ENCODE results near the gene SRGAP3.

SRGAP3 gene

GRCh38 chr3:9247361-9247940 lies 2.0 kb downstream of the SRGAP3 start:
- no peak overlapping the region for H3K4me3 ChIP-seq (replicated peaks; ENCODE audit: low read depth, low read length)

DNA sequence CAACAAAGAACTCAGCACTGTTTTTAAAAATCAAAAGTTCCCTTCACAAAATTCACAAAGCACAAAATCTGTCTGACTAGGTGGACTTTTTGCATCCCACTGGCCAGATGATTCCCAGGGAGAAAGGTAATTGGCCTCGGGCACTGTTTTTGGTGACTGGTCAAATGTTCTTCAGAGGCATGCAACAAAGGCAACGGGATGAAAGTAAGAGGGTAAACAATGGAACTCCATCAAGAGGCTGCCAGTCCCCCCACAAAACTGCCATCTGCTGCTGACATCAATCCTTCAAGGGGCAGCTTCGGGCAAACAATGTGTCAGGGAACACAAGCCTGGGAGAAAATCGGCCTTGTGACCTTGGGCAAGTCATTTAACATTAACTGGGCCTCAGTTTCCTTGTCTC lies 3.3 kb downstream of the SRGAP3 start:
- TF ChIP-seq CTCF (IDR thresholded peaks at IDR 0.05; ENCODE audit: low read length, missing control alignments): no peak
- H3K4me3 ChIP-seq (replicated peaks; ENCODE audit: low read depth, low read length): no peak overlapping the region
- DNase-seq (ENCODE audit: low read depth): no peak

More at GRCh38 chr3:9247361-9247940, 2.0 kb downstream of the SRGAP3 start:
- DNase-seq (ENCODE audit: low read depth): no peak
- no peak for TF ChIP-seq CTCF (IDR thresholded peaks at IDR 0.05; ENCODE audit: low read length, missing control alignments)

DNA sequence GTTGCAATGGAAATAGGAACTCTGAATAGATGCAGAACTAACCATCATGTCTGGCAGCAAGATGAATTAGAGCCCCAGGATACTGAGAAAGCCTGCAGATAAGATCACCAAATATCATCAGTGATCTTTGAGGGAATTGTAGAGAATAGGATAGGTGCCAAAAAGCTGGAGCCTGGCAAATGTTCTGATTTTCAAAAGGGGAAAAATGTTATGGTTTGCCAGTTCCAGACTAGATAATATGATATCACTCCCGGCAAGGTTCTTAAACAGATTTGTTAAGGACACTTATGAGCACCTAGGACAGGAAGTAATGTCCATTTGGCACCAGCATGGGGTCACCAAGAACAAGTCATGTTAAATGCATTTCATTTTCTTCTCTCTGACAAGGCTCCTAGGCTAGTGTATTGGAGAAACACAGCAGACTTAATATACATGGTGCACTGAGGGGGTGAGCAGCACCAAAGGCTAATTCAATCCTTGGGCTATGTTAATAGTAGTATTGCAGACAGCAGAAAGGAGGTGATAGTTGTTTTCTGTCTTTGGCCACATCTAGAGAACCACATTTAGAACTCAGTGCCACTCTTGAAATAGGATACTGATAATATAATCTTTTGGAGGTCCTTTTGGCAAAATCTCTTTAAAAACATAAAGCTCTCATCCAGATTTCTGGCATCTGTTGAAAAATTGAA lies 4.8 kb downstream of the SRGAP3 start:
- DNase-seq (ENCODE audit: low read depth): no peak
- TF ChIP-seq CTCF (IDR thresholded peaks at IDR 0.05; ENCODE audit: low read length, missing control alignments): no peak
- no peak overlapping the region for H3K4me3 ChIP-seq (replicated peaks; ENCODE audit: low read depth, low read length)

GRCh38 chr3:9241956-9242355 lies 7.5 kb downstream of the SRGAP3 start:
- TF ChIP-seq CTCF (IDR thresholded peaks at IDR 0.05; ENCODE audit: low read length, missing control alignments): no peak
- no peak overlapping the region for H3K4me3 ChIP-seq (replicated peaks; ENCODE audit: low read depth, low read length)
- DNase-seq (ENCODE audit: low read depth): no peak

DNA sequence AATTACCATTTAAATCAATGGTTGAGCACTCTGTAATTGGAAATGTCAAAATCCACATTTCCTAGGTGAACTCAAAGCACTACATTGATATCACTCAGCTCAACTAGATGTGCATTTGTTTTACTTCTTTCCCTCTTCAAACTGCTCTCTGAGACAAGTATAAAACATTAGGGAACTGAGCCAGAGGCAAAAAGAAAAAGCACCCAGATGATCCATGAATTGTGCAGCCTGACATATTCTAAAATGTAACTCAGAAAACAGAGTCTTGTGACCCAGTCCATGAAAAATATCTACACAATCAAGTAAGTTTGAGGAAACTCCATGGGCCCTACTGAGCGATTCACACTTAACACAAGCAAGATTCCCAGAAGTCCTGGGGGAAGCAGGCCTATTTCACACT lies 9.8 kb downstream of the SRGAP3 start:
- H3K4me3 ChIP-seq (replicated peaks; ENCODE audit: low read depth, low read length): no peak overlapping the region
- no peak for DNase-seq (ENCODE audit: low read depth)
- TF ChIP-seq CTCF (IDR thresholded peaks at IDR 0.05; ENCODE audit: low read length, missing control alignments): no peak

- DNase-seq (ENCODE audit: low read depth): no peak
- no peak for TF ChIP-seq CTCF (IDR thresholded peaks at IDR 0.05; ENCODE audit: low read length, missing control alignments)
- no peak overlapping the region for H3K4me3 ChIP-seq (replicated peaks; ENCODE audit: low read depth, low read length)
Measured at GRCh38 chr3:9238721-9239295, 10.6 kb downstream of the SRGAP3 start.
